ENCODE measurements around the gene DTD1.
A peak's percentile ranks its signal among the peaks of the same experiment; 100 is the strongest.

The DTD1 gene

DNA sequence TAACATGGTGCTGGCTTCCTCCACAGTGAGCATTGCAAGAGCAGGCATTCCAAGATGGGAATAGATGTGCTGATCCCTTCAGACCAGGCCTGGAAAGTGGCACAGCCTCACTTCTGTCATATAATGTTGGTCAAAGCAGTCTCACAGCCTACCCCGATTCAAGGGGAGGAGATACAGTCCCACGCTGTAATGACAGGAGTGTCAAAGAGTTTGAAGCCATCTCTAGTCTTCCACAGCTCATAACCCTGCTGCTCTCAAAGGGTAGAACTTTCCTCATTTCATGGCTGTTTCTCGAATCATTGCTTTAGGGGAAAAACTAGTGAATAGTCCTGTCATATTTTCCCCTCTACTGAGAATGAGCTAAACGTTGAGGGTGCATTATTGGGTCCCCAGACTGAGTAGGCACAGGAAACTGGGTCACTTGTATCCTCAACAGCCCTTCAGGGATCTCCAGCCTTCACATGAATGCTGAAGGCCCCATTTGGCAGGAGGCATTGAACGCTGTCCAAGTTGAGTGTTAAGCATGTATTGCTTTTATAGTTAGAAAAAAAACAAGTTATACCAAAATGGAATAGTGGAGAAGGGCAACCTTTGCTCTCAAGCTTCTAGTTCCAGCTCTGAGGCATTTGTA, 27.3 kb downstream of the DTD1 start:
- no peak for DNase-seq (ENCODE audit: low spot score)

DNA sequence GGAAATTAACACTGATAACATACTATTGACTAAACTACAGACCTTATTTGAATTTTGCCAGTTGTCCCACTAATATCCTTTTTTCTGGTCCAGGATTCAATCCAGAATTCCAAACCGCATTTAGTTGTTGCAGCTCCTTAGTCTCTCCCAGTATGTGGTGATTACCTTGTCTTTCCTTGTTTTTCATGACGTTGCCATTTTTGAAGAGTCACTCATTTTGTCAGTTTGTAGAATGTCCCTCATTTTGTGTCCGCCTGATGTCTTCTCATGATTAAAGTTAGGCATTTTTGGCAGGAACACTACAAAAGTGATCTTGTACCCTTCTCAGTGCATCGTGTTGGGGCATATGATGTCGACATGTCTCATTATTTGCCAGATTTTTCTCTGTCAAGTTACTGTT, 33.1 kb downstream of the DTD1 start:
- no peak for DNase-seq (ENCODE audit: low spot score)

DNA sequence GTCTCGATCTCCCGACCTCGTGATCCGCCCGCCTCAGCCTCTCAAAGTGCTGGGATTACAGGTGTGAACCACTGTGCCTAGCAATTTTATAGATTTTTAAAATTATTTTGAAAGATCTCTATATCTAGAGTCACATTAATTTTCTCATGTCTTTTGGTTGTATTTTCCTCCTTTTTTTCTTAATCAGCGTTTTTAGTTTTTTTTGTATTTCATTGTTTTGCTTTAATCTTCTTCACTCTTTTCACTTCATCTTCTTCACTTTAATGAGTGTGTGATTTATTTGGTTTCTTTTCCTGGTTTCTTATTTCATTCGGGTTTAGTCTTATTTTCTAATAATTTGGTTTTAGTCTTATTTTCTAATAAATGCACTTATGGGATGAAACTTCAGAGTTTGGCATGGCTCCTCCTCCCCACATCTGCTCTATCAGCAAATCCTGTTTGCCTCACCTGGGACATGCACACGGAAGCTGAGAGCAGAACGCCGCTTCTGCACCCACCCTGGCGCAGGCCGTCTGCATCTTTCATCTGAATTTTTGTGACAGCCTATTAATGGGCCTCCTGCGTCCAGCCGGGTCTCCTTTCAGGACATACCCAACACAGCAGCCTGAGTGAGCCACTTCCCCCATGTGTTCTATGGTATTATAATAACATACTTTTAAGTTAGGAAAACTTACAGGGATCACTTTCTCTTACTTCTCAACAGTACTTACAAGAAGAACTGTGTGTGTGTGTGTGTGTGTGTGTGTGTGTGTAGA, 35.5 kb downstream of the DTD1 start:
- DNase-seq (ENCODE audit: low spot score) = no peak

DNA sequence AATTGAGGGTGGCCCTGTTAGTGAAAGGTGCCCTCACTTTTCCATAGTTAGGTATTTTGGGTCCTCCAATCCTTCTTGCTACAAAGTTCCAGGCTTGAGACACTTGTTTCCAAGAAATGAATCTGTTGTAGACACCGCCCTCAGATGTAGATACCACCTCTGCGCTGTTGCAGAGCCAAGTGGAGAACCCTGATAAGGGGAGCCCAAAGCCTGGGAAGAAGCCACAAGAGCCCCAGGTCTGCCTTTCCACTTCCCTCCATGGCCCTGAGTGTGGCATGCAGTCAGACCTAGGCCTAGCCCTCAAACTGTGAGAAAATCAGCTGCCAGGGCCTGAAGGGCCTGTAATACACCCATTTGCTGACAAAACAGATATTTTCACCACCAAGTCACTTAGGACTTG, 37.1 kb downstream of the DTD1 start:
- DNase-seq (ENCODE audit: low spot score) = no peak

DNA sequence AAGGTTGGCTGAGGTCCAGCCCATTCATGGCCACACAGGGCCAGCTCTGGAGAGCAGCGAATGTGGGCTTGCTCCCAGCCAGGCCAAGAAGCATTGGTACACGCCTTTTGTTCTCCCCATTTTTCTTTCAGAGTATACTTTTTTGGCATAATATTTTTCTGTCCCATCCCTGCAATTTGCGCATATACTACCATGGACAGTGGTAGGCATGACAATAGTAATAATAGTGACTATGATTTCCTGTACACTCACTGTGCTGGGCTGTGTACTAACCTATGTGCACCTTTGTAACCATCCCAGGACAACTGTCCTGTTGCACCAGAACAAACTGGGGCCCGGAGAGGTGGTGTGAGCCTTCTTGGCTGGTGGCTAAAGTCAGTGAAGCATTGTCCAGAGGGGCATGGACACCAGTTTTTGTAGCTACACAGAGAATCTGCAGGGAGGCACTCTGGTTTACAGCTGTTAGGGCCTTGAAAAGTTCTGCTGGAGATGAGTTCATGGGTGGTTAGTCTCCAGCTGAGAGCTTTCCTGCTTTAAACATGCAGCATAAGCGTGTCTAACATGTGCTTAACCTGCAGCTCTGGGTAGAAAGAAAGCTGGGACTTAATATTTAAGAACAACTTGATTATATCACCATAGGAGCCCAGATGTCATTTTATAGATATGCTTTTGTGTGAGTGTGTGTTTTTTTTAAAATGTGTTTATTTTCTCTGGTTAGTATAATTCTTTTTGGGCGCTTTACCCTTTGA, 38.2 kb downstream of the DTD1 start:
- DNase-seq (ENCODE audit: low spot score) = no peak

DNA sequence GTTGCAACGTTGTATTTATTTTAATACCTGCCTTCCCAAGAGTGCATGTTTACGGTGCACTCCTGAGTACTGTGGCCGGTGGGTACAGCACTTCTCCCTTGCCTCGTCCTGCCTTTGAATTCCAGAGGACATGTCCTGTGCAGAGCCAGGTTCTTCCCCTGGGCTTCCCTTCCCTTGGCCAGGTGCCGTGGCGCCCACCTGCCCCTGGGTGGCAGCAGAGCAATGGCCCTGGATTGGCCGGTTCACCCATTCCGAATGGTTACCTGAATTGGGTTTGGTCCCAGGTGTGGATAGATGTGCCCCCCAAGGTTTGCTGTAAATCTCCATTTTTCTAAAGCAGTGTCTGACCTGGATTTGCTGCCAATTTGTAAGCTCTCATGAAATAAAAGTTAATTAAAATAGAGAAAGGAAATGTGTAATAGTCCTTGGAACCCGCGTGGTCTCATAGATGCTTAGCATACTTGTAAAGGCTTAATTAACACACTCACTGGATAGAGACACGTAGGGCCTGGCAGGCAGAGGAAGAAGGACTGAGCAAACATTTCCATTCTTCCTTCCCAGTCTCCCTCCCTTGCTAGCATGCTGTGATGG, 40.6 kb downstream of the DTD1 start:
- DNase-seq (ENCODE audit: low spot score) = no peak

DNA sequence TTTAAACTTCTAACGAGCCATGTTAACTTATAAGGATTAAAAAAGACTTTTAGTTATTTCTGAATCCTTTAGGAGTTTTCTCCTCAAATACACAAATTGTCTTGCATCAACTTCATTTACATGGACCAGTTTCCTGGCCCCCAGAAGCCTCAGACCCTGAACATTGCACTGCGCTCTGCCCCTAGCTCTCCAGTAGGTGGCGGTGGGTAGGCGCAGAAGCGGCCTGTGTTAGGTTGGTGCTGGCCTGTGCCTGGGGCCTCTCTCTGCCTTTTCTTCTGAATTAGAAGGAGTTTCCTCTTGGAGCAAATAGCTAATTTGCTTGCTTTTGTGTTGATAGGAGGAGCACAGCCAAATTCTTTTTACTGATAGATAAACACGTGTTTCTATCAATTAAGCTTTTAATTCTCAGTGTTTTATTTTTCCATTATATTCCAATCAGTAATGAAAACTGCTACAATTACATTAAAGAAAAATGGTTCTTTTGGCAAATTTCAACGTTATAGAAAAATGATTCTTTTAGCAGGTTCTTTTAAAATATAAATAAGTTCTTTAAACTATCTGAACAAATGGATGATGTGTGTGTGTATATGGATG, 44.4 kb downstream of the DTD1 start:
- DNase-seq (ENCODE audit: low spot score) = peak; percentile 61

DNA sequence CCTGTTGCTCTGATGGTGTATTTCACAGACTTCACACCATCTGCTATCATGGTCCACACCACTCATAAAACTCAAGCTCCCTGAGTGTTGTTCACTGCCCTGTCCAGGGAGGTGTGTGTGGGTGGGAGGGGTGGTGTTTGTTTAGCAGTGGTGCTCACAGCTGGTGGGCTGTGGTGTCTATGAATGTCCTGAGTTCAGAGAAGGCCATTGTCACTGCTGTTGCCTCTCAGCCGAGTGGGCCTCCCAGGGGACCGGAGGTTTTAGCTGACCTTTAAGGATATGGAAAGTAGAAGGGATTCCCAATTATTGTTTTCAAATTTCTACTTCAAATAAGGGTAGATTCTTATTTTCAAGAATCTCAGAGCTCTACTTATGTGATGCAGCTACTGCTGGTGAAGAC, 45.6 kb downstream of the DTD1 start:
- no peak for DNase-seq (ENCODE audit: low spot score)

DNA sequence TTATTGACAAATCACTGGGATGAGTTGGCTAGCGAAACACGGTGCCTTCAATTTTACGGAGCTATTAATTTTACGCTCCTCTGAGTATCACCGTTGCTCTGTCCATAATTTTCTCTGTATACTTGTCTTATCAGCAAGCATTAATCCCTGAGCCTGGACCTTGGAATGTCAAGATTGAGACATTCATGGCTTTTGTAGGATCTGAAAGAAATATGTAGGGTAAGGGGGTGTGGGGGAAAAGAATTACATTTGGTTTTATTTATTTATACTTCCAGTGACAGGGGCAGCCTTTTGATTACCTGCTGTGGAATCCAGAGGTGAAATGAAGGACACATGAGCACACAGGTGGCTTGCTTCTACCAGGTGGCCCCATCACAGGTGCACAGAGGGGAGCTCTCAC, 46.6 kb downstream of the DTD1 start:
- DNase-seq (ENCODE audit: low spot score) = no peak

DNA sequence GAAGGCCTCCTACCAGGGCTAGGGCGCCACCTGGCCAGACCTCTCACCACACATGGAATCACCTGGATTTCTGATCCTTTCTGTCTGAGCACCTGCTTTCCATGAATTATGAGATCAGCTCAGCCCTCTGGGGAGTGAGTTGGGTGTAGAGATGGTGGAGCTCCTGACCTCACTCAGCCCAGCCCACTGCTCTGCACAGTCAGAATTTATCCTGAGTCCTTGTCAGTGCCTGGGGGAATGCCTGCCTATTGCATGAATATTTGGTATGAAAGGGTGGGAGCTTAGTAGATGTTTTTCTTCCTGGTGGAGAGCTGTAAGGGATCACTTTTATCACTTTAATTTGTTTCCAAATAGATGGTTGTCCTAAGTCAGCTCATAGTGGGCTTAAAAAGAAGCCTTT, 47.5 kb downstream of the DTD1 start:
- DNase-seq (ENCODE audit: low spot score) = no peak

DNA sequence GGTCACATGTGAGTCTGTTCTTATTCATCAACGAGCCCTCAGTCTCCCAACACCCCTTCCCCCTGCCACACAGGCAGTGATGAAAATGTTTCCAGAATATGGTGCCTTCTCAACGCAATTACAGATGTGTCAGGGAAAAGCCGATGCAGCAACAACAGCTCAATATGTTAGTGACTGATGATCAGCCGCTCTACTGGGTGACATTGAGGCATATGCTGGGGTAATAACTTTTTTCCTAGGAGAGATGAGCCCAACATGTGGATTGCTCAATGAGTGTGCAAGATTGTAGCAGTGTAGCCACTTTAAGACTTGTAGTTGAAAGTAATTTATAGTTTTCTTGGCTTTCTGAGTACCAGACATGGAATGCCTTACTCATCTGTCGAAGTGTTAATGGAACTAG, 49.4 kb downstream of the DTD1 start:
- DNase-seq (ENCODE audit: low spot score) = no peak

DNA sequence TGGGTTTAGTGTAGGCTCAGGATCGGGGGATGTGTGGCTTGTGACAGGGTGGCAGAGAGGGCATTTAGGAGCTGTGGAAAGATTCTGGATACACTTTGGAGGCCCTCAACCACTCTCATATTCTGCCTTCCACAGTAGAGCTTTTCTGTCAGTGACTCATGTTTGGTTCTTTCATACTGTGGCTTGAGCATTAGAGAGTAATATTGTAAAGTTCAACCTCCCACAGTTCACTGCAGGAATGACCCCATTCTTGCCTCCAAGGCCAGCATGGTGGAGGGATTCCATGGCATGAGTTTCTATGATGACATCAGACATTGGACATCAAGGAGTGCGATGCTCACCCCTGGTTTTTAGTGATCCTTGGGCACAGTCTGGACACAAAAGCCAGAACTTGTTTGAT, 50.9 kb downstream of the DTD1 start:
- DNase-seq (ENCODE audit: low spot score) = no peak

DNA sequence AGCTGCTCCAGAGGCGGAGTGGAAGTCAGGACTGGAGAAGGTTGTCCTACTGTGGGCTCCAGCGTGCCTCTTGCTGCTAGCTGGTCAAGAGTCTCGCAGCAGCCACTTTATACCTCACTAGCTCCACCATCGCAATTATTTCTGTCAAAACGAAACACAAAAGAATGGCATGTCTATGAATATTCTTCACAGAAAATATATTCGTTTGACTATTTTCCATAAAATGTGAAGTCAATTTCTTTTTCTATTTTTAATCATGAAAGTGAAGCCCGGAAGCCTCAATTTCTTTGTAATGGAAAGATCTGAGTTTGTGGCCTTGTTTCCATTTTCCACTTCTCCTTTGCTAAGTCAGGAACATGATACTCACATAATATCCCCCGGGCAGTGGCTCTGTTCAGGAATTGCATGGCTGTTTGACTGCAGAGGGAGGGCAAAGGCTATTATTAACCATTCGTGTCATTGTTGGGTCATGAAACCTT, 51.7 kb downstream of the DTD1 start:
- no peak for DNase-seq (ENCODE audit: low spot score)

DNA sequence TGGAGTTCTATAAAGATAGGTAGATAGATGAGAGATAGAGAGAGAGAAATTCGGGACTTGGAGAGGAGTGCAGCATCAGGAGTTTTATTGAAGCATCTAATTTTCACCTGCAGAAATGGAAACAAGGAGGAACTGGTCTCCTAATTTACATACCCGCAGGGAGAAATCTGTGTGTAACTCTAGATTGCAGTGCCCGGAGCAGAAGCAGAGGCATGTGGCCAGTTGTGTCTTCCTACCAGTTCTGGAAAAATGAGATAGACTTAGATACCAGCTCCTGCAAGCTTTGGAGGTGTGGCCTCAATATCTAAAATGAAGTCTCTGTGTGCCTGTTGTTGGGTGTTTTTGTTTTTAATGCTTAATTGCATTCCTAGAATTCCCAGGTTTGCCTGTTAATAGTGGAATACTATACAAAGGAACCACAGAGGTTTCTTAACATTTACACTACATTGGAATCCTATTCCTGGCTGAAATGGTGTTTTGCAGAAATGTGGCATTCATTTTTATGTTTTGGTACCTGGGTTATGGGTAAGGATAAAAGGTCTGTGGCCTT, 57.4 kb downstream of the DTD1 start:
- no peak for DNase-seq (ENCODE audit: low spot score)

DNA sequence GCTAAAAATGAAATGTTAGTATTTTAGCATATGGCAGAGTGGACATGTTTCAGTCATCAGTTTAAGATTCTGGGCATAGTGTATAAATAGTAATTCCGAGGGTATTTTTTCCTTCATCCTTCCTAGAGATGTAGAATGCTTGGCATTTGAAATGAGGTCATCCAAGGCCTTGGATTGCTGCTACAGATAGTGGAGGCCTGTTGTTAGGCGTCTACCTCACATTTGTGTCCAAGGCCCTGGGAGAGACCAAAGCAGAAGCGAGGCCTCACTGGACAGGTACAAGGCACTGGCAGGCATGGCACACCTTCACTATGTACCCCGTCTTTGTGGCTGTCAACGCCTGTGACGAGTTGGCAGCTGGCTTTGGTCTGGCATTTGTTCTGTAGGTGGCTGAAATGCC, 58.0 kb downstream of the DTD1 start:
- DNase-seq (ENCODE audit: low spot score) = no peak

DNA sequence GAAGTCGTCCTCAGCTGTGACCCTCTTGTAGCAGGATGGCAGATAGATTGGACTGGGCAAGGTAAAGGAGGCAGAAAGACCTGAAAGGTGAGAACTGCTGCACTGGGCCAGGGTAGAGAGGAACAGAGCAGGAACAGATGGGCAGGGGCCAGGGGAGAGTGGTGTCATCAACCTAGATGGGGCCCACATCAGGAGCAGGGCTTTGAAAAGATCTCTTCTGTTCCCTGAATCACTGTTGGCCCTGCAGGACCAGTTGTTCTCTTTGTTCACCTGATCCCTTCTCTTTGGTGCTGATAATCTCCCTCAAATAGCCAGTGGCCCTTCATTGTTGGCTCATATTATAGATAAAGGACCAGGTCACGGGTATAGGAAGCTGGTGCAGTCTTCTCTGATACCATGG, 59.9 kb downstream of the DTD1 start:
- DNase-seq (ENCODE audit: low spot score) = no peak

DNA sequence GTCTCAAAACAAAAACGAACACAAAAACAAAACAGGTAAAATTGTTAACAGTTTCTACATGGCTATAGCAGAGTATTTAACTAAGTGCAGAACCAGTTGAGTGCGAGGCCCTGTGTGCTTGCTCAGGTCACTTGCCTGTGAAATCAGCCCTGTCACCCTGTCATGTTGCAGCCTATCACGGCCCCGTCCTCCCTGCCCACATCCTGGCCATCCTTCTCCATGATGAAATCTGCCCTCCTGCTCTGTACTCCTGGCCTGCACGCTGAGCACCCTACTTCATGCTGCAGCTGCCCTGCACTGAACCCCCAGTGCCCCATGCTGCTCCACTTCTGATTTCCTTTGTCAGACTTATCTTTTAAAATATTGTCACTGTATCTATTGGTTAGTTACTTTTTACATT, 62.4 kb downstream of the DTD1 start:
- DNase-seq (ENCODE audit: low spot score) = no peak

DNA sequence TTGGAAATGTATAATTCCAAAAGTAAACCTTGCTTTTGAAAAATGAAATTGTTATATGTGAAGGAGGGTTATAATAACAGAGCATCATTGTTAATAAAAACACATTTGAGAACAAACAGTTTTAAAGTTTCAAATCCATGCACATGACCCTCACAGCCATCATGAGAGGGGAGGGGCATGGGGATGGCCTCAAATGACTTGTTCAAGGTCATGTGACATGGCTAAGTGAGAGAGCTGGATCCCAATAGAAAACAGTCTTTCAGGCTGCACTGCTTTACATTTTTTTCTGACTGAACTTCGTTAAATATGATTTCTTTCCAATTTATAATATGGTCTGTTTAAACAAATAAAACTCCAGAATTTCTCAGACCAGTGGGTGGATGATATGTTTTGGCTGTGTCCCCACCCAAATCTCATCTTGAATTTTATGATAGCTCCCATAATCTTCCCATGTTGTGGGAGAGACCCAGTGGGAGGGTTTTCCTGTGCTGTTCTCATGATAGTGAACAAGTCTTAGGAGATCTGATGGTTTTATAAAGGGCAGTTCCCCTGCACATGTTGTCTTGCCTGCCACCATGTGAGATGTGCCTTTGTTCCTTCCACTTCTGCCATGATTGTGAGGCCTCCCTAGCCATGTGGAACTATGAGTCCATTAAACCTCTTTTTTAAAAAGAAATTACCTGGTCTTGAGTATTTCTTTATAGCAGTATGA, 66.0 kb downstream of the DTD1 start:
- DNase-seq (ENCODE audit: low spot score) = no peak

DNA sequence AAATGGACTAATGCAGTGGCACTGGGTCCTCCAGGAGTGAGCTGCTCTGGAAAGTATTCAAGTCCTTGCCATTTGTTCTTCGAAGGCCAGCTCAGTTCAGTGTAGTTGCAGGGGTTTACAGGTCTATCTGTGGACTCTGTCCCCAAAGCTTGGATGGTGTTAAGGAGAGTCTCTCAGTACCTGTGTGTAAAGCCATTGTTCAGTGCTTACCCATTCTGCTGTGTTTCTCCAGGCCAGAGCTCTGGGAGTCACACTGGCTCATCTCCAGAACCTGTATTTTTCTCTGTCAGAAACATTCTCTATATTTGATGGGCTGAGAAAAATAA, 66.6 kb downstream of the DTD1 start:
- no peak for DNase-seq (ENCODE audit: low spot score)

DNA sequence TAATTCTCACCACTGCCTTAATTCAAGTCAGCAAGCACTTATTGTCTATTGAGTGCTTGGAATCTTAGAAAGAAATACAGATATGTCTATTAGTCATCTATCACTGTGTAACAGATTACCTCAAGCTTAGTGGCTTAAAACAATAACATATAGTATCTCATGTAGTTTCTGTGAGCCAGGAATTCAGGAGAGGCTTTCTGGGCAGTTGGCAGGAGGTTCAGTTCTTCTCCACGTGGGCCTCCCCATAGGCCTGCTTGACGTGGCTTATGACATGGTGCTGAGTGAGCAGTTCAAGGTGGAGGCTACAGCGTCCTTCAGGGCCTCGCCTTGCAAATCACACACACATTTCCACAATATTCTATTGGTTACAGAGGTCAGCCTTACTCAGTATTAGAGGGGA, 69.7 kb downstream of the DTD1 start:
- DNase-seq (ENCODE audit: low spot score) = no peak

DNA sequence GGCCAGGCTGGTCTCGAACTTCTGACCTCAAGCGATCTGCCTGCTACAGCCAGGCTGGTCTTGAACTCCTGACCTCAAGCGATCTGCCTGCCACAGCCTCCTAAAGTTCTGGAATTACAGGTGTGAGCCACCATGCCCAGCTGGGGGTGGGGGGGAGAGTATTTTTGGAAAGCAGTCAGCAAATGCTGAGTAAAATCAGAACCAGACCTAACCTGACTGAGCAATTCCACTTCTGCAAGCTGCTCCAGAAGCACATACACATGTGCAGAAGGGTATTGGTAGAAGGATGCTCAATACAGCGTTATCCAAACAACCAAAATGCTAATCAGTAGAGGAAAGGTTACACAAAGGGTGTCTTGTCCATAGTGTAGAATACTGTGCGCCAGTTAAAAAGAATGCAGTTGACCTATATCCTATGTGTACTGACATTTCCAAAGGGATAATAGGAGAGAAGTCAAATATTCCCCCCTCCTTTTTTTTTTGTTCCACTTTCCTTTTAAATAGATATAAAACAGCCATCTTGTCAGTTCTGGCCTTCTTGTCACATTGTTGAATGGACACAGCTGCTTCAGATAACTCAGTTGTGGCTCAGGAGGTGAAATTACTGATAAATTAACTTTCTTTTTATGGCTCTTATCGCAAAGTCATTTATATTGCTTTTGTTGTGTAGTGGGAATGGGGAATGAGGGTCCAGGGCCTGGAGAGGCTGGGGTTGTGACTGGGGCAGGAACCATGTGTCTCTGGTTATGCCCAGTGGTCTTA, 74.6 kb downstream of the DTD1 start:
- no peak for DNase-seq (ENCODE audit: low spot score)

Measured in cerebellar cortex (tissue), 1 donor.